DMS53 (cell line): ENCODE measurements around the gene GABRR1.
"Not testable (repeated sequence)": the region's sequence is repeated elsewhere in the genome, so short reads cannot be mapped to it uniquely, and the experiment has no call there.

Experiments
- DNase-seq: peaks from one replicate; lab custom pipeline; 2025; lab: John Stamatoyannopoulos, UW

Gene GABRR1

DNA sequence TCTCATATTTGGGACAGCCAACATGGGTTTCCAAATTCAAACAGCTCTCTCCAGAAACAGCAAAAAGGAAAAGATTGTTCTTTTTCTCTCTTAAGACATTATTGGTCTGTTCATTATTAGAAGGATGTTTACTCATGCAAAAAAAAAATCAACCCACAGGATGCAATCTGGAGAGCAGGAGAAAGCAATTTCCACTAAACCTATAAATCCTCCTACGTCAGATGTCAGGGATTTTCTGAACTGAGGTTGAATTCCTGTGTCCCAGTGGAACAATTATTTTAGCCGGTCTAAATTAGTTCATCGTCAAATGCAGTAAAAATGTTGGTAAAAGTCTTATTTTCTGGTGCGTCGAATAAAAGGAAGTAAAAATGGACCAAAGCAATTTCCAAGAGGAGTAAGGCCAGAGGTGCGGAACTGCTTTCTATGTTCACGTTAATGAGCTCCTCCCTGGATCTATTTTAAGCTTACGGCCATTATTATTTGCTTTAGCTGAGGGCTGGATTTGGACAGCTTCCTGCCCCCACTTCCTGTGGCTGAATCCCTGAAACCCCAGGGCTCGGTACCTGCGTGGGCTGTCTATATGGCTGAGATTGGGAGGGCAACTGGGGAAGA lies at the start of gene GABRR1:
TSS of gene GABRR1 (minus strand) at position 60 of the 612 bp plus-strand sequence. CDS start at position 24, 36 bp downstream.
- no peak for DNase-seq

DNA sequence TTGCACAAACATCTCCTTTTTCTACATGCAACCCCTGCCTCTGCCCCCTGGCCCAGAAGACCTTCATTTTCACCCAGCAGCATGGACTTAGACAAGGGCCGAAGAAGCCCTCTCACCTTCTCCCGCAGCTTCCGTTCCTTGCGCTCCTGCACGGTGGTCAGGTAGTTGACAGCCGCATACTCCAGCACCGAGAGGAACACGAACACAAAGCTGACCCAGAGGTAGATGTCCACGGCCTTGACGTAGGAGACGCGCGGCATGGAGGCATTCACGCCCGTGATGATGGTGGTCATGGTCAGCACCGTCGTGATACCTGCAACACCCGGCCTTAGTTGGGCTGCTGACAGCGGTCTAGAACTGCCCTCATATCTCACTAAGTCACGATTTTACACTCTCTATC lies 47.1 kb upstream of the GABRR1 start:
- no peak for DNase-seq

DNA sequence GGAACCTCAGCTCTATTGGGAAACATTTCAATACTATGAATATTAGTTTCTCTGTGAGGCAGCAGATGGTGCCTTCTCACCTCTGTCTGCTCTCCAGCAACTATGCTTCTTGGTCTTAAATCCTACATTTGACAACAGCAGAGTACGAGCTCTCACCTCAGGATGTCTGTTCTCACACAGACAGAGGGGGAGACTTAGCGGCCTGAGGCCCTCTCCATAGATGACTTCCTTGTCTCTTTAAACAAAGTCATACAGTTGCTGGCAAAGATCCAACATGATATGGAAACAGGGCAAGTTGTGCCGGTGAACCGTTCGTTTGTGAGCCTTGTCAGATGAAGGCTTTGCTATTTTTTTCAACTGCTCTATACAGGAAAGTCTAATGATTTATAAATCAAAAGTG lies 43.7 kb upstream of the GABRR1 start:
- DNase-seq: peak; percentile 58

DNA sequence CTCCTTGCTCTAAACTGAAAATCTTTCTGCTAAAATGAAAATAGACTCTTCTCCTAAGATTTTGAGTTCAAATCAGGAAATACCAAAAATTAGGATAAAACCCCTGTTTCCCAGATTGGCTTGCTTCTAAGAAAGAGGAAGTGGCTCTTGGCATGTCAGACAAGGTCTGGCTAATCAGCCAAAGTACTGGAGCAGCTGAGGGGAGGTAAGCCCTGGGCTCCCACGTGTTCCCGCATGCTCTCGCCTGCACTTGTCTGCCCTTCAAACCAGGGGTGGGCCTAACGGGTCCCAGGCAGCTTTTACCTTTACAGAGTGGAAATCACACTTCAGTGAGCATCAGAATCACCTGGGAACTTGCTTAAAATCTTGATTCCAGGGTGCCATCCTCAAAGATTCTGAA lies 43.2 kb upstream of the GABRR1 start:
- DNase-seq: no peak

DNA sequence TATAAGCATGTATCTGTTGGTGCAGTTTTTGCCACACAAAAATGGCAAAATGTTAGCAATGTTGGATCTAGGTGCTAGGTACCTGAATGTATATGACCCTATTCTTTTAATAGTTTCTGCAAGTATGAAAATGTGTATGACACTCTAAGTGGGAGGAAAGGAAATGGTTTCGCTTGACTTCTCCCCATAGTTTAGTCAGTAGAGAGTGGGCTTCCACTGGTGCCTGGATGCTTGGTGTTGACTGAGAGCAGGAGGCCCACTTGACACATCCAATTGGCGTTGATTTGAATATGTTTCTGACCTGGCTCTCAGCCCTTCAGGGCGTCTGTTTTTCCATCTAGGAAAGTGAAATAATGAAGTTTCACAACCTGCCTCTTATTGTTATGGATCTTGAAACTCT lies 41.8 kb upstream of the GABRR1 start:
- DNase-seq: no peak

DNA sequence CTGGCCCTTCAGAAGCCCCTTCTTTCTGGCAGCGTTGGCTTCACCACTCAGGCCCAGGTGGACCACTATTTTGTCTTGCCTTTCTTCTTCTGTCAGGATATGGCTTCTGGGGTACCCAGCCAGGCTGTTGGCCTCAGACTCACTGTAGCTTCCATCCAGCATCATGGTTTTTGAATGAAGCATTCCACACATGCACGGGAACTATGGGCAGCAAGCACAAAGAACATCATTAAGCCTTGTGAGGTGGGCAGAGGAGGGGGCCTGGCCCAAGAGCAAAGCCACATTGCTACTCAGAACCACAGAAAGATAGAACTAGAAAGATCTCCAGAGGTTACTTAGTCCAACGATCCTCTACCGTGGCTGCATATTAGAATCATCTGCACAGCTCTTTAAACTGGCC lies 40.6 kb upstream of the GABRR1 start:
- DNase-seq: no peak

DNA sequence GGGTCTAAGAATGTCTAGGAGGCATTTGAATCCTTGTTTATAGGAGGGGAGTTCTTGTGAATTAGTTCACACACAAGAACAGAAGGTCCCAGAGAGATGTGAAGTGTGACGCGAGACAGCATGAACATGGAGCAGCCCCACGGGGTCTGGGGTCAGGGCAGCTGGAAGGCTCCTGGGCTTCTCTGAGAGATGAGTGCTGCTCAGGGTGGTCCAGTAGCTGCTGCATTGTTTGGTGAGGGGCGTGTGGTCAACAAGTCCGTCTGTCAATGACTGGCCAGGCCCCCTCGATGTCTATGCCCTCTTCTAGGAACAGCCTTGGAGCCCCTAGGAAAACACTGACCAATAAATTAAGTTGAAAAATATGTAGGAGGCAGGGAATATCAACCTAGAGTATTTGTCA lies 40.2 kb upstream of the GABRR1 start:
- DNase-seq: no peak

DNA sequence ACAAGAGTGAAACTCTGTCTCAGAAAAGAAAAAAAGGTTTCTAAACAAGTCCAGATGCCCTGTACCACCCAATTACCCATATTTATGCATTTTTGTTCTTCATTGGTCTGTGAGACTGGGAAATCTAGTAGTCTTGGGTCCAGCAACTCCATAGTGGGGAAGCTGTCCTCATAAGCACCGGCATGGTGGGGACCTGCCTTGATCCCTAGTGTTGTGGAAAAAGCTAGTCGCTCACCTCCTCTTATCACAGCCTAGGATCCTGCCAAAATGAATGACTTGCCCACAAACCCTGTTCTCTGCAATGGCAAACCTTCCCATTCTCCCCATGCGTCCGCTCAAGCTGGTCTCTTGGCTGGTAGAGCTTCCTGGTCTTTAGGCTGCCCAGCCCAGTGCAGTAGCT lies 38.3 kb upstream of the GABRR1 start:
- no peak for DNase-seq

DNA sequence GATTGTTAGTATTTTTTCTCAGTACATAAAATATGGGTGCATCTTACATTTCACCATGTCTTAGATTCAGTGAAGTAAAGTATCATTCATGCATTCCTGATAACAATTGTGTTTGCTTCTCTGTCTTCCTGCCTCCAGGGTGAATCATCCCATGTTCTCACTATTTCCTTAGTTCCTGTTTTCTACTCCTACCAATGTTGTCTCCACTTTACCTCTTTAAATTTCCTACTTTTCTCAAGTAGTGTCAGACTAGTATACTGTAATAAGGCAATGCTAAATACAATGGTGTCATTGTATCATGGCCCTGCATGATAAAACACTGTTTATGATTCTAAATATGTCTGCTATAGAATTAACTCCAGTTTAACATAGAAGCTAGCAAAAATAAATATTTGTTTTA lies 37.4 kb upstream of the GABRR1 start:
- no peak for DNase-seq

DNA sequence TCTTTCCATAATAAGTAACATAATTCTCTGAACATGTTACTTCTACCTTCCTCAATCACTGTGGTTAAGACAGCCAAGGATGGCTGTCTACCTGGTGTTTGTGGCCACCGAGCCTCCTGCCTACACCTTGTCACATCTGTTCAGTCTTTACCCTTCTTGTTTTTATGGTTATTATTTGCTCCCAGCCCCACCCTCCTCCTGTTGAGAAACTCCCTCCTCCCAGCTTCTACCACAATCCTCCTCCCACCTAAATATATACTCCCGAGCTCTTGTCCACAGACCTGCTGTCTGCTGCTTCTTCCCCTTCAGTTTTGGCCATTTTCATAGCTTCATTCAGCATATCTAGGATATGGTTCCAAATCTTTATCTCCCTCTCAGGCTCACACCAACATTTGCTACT lies 35.7 kb upstream of the GABRR1 start:
- no peak for DNase-seq

DNA sequence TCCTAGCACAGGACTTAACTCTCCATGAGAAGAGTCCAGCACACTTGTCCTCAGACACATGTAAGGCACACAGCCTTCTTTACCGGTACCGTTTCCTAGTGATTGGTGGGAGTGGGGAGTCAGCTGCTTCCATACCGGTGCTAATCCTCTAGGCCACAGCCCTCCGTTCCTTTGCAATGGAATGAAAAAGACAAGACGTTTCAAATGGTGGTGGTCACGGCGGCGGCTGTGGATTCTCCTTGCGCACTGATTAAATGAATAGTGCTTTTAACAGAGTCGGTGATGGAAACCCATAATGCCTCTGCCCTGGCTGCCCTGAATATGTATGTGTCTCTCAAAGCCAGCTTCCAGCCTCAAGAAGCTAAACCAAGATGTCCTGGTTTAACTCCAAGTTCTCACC lies 34.8 kb upstream of the GABRR1 start:
- no peak for DNase-seq

DNA sequence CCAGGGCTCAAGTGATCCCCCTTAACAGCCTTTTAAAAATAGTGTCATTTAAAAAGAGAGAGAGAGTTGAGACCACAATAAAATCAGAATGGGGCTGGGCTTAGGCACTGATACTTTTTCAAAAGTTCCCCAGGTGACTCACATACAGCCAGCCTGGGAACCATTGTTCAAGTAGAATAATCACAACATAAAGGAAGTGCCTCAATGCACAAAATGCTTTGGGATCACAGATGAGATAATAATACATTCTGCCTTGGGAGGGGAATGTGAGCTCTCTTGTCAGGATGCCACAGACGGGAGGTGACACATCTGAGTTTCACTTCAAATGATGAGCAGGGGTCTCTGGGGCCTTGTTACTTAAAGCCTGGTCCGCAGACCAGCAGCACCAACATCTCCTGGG lies 34.0 kb upstream of the GABRR1 start:
- no peak for DNase-seq

DNA sequence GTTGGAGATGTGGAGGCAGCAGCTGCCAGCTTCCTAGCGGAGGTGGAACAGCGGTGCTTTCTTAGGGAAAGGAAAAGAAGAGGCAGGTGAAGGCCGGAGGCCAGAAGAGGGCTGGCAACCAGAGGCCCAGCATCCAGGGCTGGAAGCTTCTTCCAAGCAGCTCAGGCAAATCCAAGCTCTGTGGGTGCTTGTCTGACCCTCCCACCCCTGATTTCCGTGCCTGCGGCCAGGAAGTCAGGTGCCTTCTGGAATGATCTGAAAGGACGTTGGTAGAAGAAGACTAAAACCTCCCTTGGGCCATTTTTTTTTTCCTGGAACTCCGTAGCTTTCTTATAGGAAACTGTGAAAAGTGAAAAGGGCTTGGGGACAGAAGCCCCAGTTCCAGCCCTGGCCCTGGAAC lies 33.1 kb upstream of the GABRR1 start:
- no peak for DNase-seq

DNA sequence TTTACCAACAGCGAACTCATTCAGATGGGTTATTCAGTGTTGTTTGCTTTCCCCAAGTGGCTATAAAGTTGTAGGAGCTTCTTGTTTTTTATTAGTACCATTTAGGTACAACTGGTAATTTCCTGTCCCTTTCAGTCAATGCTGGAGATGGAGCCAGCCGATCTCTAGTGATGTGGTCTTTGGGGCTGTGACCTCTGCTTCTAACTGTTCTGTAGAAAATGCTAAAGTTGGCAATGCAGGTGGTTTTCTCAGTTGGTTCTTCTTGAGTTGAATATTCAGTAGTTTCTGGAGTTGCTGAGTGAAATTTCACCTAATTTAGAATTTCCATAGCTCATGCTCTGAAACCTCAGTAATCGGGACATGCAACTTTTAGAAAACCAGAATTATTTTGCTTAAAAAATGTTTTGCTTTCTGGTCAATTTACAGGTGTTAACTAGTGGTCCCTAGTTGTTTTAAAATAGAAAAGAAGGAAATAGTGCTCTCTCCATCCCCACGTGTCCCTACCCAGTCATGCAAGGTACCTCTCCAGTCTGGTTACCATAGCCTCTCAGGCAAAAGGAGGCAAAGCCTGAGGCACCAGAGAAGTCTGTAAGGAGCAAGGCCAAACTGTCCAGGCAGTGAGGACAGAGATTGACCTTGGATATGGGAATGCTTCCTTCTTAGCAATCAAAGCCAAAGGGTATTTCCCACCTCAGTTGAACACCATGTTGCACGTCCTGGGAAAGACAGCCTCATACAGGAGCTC lies 27.3 kb upstream of the GABRR1 start:
- DNase-seq: no peak

DNA sequence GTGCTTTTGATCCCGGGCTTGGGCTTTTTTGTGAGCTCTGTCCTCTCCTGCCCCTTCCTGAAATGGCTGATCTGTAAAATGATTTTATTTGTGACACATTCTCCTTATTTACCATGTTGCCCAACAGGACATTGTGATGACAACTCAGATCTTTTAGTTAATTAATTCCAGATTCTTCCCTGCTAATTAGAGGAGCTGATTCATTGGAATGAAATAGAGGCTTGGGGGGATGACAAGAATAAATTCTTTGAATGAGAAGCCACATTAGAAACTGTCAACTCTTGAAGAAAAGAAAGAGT lies 26.1 kb upstream of the GABRR1 start:
- DNase-seq: no peak

DNA sequence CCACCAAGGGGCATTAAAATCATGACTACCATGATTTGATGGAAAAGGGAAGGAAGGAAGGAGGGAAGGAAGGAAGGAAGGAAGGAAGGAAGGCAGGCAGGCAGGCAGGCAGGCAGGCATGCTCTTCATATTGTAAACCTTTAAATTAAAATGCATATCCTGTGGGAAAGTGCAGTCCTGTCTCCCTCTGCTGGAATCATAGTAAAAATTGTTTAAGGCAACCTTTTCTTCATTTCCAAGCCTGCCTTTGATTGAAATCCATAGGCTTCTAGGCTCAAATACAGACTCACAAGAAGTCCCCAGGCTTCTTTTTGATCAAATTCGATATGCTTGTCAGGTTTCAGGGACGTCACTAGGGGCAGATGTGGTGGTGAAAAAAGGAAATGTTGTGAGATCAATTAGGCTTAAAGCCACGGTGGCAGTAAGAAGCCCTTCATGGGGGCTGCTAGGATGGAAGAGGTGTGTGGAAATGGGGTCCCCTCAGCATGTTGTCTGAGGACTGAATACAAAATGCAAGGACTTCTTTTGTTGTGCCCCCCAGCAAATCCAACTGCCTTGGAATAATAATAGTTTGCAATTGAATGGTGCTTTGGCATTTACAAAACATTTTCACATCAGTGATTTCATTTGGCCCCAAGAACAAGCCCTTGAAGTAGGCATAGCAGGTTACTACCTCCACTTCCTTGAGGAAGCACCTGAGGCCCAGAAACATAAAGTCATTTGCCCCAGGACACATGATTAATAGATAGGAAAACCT lies 25.6 kb upstream of the GABRR1 start:
- DNase-seq: peak; percentile 69

DNA sequence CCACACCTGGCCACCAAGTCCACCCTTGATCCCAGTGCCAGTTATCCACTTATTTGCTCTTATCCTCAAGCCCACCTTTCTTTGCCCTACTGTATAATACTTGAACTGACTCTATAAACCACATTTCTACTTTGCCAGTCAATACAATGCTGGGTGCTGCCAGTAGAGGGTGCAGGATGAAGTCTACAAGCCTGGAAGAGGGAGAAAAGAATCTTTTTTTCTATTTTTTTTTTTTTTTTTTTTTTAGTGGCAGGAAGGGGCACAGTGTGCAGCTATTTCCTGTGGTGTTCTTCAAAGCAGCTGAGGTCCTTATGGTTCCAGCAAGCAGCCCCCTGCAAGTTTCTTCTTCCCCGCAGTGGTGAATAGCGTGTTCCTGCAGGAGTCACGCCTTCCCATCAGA lies 22.2 kb upstream of the GABRR1 start:
- peak; percentile 20 for DNase-seq

DNA sequence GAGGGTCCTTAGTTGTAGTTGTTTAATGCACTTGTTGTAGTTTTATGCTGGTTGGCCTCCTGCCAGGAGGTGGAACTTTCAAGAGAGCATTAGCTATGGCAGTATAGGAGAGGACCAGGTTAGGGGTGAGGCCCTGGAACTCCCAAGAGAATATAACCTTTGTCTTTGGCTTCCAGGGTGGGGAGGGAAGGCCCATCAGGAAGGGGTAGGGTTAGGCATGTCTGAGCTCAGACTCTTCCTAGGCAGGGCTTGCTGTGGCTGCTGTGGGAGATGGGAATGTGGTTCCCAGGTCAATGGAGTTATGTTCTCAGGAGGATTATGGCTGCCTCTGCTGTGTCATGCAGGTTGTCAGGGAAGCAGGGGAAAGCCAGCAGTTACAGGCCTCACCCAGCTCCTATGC lies 20.0 kb upstream of the GABRR1 start:
- DNase-seq: no peak

DNA sequence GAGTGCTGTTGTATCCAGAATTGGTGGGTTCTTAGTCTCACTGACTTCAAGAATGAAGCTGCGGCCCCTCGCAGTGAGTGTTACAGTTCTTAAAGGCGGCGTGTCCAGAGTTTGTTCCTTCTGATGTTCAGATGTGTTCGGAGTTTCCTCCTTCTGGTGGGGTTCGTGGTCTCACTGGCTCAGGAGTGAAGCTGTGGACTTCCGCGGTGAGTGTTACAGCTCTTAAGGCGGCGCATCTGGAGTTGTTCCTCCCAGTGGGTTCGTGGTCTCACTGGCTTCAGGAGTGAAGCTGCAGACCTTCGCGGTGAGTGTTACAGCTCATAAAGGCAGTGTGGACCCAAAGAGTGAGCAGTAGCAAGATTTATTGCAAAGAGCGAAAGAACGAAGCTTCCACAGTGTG lies 16.4 kb upstream of the GABRR1 start:
- DNase-seq: not testable (repeated sequence)

DNA sequence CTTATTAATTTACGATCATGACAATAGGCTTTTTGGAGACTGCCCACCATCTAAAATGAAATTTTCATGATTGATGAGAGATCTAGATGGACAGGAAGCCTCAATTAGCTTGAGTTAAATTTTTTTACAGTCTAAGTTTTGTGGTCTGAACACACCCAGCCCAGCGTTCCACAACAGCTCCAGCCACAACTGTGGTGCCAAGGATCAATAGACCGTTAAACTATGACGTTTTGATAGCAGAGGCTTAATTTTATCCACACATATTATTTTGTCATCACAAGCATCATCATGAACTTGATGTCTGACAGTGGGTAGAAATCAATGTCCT lies 5.5 kb upstream of the GABRR1 start:
- DNase-seq: no peak

DNA sequence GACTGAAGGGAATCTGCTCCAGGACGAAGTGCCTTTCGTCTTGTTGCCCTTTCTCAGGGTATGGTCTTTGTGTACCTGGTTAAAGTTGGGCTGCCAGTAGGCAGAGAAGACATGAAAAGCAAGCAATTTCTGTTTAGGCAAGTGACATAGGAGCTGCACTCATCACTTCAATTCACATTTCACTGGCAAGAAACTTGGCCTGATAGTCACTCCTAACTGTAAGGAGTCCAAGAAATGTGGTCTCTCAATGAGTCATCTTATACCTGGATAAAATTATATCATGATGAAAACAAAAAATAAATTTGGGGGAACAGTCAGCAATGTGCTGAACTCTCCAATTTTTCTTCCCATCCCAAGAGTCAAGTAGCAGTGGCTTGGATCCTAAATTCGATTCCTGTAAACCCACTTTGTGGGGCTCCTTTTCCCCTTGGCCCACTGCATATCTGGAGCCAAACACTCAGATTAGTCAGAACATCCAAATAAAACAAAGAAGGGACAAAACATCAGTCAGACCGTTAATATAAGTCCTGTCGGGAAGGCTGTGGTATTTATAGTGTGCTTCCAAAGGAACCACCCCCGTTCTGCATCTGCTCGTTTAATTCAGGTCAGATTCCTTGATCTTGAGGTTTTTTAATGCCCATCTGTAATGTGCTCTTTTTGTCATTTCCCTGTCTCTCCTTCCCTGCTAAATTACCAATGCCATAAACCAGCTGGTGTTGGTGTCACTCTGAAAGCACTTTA lies 5.0 kb upstream of the GABRR1 start:
- DNase-seq: no peak

DNA sequence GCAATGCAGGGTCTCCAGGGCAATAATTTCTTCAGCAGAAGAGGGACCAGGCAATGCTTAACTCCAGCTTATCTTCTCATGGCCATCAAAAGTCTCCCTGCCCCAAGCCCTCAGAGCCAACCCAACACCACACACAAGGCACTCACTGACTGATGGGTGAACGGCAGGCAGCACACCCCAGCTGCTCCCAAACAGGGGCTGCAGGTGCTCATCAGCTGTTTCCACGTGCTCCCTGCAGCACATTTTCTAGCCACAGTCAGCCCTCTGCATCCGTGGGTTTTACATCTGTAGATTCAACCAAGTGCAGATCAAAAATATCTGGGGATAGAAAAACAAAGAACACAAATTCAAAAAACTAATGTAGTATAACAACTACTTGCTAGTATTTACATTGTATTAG lies 4.0 kb upstream of the GABRR1 start:
- no peak for DNase-seq

DNA sequence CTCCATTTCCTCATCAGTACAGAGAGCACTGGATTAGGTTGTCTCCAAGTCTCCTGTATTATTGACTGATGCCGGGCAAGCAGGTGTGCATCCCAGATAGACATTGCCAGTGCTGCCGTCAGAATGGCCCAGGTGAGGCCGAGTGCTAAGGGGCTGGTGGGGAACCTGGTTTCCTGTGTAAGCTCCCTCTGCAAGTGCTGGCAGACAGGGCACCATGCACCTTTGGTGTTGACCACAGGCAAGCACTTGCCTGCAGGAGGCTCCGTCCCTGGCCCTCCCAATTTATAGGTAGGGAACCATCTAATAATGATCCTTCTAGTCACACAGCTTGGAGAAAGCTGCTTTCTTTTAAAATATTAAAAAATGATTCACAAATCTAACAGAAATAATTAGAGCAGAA lies 747 bp downstream of the GABRR1 start:
- DNase-seq: no peak
